ENCODE results near the gene PDK2.

PDK2 gene

DNA sequence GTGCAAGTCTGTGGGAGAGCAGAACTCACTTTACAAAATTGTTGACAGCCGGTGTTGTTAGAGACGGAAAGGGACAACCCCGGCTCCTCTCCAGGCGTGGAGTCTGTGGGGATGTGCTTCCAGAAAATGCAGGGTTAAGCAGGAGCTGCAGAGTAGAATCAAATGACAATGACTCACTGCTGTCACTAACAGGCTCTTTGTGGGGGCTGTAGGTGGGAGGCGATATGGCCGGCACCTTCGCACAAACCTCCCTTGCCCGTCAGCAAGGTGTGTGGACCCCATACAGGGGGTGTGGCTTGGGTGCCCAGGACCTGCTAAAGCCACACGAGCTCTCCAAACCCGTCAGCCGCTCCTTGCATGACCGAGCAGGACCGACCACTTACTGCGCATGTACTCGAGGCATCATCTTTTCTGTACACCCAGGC, 5.8 kb downstream of the PDK2 start:
- DNase-seq (ENCODE audit: low read depth), result no peak

DNA sequence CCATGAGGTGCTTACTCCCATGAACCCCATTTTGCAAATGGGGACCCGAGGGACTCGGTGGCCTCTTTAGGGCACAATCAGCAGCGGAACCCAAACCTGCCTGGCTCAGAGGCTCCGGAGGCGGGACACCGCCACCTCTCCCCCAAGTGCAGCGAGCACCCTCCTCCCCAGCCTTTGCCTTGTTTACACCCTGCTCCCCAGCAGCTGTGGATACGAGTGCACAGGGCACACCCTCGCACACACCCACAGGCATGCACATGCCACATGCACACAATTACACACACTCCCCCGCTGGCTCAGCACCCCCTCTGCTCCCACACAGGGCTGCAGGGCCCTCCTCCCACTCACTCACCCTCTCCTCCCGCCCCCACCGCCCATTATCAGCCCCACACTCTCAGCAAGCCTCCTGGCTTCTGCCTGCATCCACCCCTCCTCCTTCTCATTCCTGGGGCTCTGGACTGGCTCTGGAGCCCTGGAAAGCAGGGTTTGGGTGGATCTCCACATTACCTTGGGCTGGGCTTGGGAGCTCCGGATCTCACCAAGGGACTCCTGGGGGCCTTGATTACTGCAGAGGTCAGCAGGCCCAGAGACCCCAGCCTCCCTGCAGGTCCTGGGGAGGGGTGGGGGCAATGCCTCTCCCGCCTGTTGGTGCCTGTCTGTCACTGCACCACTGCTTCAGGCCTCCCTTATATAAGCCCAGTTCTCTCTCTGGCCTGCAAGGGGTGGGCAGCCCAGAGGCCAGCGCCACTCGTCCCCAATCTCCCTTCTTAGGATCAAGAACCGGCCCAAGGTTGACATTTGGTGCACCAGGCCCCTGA, 6.4 kb downstream of the PDK2 start:
- no peak for DNase-seq (ENCODE audit: low read depth)

DNA sequence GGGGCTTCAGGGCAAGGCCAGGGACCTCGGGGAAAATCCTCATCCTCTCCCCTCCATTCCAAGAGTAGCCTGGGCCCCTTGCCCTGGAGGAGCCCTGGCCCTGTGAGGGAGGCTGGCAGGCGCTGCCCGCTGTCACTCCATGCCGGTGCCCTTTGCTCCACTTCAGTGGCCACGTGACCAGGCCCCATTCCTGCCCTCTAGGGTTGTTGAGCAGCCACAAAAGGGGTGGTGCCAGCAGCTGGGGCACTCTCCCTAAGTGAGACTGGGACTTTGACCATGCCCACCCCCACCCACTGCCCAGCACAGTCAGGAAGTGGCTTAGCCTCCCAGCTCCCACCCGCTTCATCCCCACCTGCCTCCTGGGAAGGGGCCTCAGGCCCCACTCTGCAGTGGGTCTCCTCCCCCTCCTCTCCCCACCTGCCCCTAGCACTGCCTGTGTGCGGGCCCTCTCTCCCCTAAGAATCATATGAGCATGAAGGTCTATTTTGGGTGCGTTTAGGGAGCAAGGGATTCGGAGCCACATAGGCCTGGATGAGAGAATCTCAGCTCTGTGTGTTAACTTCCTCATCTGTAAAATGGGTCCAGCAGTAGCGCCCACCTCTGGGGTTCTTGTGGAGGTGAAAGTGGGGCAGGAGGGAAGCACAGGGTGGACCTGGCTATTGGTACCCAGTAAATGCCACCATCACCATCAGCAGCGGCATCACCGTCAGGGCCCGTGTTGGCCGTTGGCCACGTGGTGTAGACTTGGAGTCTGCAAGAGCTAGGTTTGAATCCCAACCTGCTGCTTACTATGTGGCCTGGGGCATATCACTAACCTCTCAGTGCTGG, 7.2 kb downstream of the PDK2 start:
- DNase-seq (ENCODE audit: low read depth), result no peak

DNA sequence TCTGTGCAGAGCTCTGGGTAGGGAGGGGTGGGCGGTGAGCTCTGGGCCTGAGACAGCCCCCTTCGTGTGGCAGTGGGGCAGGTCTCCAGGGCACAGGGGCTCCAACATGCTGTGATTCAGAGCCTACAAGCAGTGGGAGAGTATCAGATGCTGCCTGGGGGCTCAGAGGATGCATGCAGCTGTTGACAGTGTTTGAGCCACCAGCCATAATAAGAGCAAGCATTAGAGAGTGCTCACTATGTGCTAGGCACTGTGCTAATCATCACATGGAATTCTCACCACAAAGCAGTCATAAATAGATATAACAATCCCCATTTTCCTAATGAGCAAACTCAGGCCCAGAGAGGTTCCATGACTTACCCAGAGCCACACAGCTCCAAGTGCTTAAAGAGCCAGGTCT, 8.1 kb downstream of the PDK2 start:
- no peak for DNase-seq (ENCODE audit: low read depth)

DNA sequence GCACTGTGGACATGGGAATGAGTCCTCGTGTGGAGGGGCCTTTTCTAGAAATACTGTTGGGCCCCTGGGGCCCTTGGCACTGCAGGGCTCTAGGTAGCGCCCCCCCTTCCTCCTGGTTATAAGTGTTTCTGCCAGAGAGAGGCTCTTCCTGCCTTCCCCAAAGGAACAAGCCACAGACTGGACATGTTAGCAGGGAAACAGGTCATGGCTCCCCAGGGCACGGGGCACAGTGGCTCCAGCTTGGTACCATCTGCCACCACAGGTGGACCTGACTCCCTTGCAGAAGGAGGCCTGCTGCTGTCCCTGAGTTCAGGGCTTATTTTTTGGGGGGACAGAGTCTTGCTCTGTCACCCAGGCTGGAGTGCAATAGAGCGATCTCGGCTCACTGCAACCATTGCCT, 8.8 kb downstream of the PDK2 start:
- no peak for DNase-seq (ENCODE audit: low read depth)

DNA sequence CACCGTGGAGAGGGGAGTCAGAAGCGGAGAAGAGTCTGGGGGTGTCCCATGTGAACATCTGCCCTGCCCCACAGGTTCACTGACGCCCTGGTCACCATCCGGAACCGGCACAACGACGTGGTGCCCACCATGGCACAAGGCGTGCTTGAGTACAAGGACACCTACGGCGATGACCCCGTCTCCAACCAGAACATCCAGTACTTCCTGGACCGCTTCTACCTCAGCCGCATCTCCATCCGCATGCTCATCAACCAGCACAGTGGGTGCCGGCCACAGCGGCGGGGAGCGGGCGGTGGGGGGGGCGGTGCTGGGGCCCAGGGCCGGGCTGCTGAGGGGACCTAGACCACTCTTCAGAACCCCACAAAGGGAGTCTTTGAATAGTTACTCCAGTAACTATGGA, 10.7 kb downstream of the PDK2 start:
- DNase-seq (ENCODE audit: low read depth), result no peak

DNA sequence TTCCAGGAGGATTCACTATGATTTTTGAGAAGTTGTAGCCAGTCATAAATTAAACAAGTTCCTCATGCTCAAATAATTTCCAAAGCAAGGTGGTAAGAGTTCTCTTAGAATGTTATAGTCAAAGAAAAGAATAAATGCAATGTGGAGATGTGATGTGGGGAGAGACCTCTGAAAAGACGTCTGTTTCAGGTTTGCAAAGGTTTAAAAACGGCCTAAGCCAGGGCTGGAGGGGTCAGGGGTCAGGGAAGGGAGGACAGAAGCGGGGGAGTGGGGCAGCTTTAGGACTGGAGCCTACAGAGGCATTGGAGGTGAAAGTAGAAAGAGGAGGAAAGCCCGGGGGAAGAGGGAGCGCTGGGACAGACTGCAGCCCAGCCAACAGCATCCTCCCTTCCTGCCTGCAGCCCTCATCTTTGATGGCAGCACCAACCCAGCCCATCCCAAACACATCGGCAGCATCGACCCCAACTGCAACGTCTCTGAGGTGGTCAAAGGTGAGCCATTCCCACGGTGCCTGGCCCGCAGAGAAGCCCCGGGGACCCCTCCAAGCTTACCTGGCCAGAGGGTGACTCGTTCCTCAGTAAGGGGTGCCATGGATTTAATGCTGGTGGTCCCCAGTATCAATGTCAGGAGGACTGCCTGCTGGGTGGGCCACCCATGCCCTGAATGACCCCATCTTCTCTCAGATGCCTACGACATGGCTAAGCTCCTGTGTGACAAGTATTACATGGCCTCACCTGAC, 11.4 kb downstream of the PDK2 start:
- DNase-seq (ENCODE audit: low read depth), result no peak

DNA sequence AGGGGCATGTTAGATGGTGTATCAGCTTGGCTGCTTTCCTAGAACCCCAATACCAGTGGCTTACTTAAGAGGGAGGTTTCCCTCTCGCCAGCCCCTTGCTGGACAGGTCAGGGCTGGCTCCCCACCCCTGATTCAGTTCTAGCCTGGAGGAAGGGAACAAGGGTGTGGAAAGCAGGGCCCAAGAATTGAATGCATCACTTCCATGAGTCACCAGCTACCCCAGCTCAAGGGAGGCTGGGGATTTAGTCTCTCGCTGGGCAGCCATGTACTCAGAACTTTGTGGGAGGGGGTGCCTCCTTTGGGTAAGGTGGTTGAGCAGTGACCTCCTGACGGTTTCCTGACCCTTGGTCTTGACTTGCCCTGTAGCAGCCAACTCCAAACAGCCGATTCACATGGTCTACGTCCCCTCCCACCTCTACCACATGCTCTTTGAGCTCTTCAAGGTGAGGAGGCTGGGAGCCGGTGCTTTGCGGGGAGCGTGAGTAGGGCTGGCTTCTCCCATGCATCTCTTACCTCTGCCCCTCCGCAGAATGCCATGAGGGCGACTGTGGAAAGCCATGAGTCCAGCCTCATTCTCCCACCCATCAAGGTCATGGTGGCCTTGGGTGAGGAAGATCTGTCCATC, 12.8 kb downstream of the PDK2 start:
- no peak for DNase-seq (ENCODE audit: low read depth)

DNA sequence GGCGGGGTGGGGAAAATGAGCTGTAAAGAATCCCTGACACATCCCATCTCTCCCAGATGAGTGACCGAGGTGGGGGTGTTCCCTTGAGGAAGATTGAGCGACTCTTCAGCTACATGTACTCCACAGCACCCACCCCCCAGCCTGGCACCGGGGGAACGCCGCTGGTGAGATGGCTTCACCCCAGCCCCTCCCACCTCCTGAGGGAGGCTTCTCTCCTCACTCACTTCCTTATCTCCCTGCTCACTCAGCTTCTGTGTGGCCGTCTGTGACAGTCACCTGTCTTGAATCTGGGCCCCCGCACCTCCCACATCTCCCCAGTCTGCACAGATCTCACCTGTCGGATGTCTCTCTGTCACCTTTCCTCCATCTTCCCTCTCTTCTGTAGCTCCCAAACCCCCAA, 13.4 kb downstream of the PDK2 start:
- DNase-seq (ENCODE audit: low read depth), result no peak

DNA sequence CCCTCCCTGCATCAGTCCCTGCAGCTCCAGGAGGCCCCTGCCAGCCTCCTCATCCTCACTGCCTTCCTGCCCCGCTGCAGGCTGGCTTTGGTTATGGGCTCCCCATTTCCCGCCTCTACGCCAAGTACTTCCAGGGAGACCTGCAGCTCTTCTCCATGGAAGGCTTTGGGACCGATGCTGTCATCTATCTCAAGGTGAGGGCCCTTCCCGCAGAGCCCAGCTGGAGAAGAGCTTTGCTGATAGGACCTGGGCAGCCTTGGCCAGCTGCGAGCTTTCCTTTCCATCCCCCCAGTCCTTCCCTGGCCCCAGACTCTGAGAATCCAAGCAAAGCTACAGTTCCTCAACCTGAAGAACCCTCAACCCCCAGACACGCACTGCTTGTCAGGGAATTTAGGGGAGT, 14.1 kb downstream of the PDK2 start:
- DNase-seq (ENCODE audit: low read depth), result no peak

DNA sequence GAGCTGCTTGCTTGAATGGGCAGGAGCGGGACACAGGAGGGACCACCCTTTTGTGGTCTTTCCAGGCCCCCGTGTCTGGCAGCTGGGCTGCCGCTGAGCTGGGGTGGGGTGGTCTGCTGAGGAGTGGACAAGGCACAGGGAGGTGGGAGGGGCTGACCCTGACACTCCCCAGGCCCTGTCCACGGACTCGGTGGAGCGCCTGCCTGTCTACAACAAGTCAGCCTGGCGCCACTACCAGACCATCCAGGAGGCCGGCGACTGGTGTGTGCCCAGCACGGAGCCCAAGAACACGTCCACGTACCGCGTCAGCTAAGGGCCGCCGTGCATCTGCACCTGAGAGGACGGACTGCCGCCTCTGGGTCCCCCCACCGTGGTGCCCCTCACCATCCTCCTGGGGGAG, 14.6 kb downstream of the PDK2 start:
- DNase-seq (ENCODE audit: low read depth), result no peak

DNA sequence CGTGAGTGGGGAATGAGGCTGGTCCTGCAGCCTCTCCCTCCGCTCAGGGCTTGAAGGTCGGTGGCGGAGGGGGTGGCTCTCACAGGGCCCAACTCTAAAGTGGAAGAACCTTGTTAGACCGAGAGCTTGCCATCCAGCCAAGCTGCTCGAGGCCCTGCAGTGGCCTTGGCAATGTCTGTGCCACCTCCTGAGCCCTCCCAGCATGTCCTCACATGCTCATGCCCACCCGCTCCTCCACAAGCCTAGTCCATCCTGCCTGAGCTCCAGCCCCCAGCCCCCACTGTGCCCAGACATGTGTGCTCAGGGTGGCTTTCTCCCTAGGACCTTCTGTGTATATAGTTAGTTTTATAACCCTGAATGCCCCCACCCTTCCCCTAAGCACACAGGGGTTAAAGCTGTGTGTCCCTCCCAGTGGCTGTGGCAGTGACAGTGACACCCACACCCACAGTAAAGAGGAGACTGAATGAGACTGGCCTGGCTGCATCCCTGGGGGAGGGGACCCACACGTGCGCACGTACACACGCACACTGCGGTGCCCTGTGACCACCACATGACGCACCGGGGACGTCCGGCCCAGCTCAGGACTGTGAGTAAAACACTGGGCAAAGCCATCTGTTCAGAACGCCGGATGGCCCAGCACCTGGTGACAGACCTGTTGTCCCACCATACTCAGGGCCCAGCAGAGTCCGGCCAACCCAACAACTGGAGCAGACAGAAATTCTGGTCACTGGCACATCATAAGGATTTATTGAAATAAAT, 15.6 kb downstream of the PDK2 start:
- DNase-seq (ENCODE audit: low read depth), result no peak

DNA sequence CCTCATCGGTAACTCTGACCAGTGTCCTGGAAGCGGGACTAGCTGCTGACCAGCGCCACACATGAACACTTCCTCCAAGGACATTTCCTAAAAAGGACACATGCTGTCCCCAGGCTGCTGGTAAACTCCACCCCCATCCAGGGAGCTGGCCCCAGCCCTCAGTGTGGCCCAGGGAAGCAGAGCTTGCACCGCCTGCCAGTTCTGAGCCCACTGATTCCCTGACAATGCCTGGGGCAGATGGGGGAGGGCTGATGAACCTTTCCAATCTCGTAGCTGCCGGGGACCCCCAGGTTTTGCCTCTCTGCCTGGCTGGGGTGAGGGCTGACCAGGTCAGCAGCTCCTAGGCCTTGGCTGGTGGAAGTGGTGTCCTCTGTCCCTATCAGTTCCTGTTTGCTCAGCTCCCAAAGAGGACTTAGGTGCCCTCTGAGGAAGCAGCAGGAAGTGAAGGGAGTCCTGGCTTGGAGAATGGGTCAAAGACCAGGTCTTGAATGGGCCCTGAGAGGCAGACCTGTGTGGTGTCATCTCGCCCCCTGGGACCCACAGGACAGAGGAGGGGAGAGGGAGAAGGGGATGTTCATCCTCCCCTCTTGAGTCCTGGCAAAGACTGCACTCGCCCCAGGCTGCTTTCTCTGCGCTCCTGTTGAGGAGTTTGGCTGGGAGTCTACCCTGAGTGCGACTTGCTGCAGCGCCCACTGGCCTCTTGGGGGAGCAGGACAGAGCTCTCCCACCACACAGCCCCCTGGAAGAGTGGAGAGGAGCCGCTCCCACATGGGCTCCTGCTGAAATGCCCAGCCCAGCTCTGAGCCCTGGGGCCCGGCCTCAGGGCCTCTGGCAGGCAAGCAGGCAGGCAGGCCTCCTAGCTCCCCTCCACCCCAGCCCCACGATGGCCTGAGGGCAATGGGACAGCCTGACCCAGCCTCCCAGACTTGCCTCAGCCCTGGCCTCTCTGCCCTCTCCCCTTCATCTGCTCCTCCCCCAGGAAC, 16.8 kb downstream of the PDK2 start:
- no peak for DNase-seq (ENCODE audit: low read depth)

DNA sequence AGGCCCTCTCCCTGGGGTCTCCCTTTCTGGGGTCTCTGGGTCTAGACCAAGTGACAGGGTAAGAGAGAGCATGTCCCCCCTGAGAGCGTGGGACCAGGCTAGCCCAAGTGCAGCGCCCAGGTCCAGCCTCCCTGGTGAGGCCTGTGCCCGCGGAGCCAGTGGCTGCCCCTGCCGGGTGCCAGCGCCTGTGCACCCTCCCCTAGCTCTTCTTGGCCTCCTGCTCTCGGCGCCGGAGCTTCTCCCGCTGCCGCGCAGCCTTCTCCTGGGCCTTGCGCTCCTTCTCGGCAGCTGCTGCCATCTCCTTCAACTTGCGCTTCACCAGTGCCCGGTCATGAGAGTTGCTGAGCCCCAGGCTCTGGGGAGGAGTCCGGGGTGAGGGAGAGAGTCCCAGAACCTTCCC, 17.5 kb downstream of the PDK2 start:
- DNase-seq (ENCODE audit: low read depth), result no peak

DNA sequence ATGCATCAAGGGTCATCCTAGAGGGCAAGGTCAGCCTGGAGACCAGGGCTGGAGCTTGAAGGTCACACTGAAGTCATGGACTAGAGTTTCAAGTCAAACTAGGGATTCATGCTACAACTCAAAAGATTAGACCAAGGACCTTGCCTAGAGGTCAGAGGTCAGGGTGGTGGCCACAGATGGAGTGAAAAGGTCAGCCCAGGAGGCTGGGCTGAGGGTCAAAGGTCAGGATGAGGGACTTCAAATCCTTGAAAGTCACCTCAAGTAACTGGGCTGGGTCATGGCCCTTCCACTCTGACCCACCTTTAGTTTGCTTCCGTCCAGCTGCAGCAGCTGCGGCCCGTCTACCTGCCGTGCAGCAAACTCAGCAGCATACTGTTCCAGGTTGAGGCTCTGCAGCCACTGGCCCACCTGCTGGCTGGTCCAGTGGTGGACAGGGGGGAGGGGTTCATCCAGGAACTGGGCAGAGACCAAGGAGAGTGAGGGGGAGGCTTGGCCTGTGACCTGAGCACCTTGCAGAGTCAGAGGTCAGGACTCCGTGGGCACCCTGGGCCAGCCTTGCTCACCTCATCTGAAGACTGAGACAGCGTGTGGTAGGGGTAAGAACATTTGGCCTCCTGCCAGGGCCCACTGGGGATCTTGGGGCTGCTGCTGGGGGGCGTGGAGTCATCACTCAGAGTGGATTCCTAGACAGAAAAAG, 18.6 kb downstream of the PDK2 start:
- no peak for DNase-seq (ENCODE audit: low read depth)

DNA sequence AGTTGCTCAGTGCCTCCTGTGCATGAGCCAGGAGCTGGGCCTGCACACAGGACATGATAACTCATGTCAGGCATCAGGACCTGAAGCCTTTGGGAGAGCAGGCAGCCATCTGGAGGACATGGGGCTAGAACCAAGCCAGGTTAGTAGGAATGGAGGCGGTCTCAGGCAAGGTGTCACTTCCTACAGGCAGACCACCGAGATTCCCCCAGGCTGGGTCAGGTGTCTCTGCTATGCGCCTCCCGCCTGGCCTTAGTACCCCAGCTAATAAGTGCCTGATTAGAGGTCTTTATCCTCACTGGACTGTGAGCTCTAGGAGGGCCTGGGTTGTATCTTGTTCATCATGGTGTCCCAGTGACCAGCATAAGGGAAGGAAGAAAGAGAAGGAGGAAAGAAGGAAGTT, 19.2 kb downstream of the PDK2 start:
- DNase-seq (ENCODE audit: low read depth), result no peak

DNA sequence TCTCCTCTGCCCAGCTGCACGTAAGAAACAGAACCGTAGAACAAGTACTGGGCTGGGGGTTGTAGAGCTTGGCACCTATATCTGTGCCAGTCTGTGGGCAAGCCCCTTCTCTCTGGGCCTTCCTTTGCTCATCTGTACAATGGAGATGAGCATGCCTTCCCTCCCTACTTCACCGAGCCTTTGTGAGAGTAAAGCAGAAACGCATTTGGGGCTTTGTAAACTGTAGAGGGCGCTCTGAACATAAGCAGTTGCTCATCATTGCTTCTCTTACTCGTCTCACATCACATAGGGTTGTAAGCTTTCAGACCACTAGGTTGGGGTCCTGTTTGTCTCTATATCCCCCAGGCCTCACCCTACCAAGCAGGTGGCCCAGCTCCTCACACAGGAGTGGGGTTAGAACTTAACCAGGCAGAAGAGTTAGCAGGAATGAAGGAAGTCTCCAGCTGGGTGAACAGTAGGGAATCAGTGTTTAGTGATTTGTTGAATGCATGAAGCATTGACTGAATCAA, 19.8 kb downstream of the PDK2 start:
- no peak for DNase-seq (ENCODE audit: low read depth)

DNA sequence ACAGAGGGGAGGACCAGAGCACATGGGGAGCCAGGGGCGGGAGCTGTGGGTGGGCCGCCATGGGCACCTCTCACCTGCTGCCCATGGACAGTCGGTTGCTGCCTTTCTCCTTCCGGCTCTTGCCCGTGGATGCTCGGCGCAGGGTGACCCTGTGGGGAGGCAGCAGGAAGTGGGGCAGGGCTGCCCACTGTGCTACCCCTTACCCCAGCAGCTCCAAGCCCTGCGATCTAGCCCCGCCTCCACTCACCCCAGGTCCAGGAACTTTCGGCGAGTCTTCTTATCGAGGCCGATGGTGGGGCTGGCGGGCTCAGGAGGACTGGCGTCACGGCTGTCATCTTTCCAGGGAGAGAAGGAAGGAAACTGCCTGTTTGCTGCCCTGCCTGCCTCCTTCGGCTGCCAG, 20.6 kb downstream of the PDK2 start:
- DNase-seq (ENCODE audit: low read depth), result no peak
